Stimulated activated CD8-positive, alpha-beta memory T cell treated with anti-CD3 and anti-CD28 coated beads, Interleukin-7, amount 100 ng/mL, for 1 hour (primary cell): ENCODE data around the gene FOXO4.

ENCODE experiments used
- DNase-seq, 2 donors: peaks; one replicate each; pipeline ENCODE4 v3.0.0-alpha.2; 2020; ENCODE audit warnings: low read depth in 2 of 2

The FOXO4 gene

GRCh38 chrX:71143508-71143907 lies 47.9 kb downstream of the FOXO4 start:
- DNase-seq: no peak

DNA sequence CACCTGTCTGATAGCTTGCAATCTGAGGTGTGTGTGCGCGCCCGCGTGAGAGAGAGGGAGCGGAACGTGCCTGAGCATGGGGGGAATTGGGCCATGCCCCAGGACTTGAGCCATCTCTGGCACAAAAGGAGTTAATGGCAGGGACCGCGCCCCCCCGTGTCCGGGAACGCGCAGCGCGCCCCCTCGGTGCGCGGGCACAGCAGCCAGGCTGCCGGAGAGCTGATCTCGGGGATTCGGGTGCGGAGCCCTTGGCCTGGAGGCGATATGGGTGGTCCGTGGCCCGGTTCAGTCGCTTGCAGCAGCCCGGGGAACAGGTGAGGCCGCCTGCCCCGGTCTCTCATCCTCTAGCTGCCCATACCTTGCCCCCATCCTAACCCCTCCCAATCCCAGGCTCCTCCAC lies 49.0 kb downstream of the FOXO4 start, which contains the start of gene NLGN3:
Gene NLGN3 (plus strand): TSS at position 191 of the 400 bp plus-strand sequence. CDS start 2,909 bp downstream, outside the sequence.
- DNase-seq: no peak

DNA sequence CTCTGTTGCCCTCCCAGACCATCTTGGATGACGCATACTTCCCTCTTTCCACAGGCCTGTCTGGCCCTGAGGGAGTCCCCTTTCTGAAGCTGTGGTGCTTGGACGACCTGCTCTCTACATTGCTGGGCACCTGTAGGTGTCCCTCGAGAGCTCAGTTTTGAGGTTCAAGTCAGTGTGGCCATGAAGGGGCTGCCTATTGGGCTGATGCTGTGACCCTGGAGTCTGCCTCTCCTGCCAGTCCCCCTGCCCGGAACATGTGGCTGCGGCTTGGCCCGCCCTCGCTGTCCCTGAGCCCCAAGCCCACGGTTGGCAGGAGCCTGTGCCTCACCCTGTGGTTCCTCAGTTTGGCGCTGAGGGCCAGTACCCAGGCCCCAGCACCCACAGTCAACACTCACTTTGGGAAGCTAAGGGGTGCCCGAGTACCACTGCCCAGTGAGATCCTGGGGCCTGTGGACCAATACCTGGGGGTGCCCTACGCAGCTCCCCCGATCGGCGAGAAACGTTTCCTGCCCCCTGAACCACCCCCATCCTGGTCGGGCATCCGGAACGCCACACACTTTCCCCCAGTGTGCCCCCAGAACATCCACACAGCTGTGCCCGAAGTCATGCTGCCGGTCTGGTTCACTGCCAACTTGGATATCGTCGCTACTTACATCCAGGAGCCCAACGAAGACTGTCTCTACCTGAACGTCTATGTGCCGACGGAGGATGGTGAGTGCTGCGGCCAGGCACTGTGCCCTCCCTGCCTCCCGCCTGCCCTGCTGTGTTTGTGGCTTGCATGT lies 52.0 kb downstream of the FOXO4 start:
- no peak for DNase-seq

DNA sequence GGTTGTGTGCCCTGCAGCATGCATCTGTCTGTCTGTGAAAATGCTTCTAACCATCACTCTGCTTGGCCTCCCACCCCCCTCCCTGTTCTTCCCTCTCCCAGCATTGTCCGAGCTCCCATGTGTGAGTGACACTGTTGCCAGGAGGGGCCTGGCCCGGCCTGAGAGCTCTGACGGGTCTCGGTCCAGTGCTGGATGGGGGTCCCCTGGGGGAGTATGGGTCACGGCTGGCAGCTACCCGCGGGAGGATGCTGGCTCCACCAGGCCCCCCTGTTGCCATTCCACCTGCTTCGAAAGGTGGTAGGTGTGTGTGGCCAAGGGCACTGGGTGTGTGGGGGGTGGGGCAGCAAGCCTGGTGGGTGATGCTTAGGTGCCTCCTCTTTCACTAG lies 52.6 kb downstream of the FOXO4 start:
- no peak for DNase-seq

- no peak for DNase-seq
These were observed 55.7 kb downstream of the FOXO4 start for GRCh38 chrX:71151366-71151765.
